GM18508 (cell line): Measurements from ENCODE around the gene TTC3.

Source experiments
- ATAC-seq: cut with Tn5 transposase; IDR thresholded peaks from one replicate; pipeline ENCODE4 v1.9.1; 2021; ENCODE audit warnings: moderate number of reproducible peaks; ENCODE audit not compliant: insufficient read depth, unreplicated experiment

TTC3 gene

DNA sequence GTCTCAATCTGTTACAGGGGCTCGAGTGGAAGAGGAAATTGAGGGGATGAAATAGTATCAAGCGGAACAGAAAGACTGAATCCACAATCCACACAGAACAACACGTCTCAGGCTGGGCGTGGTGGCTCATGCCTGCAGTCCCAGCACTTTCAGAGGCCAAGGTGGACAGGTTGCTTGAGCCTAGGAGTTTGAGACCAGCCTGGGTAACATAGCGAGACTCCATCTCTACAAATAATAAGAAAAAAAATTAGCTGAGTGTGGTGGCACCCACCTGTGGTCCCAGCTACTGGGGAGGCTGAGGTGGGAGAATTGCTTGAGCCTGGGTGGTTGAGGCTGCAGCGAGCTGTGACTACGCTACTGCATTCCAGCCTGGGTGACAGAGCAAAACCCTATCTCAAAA, 168.4 kb downstream of the TTC3 start:
- no peak for ATAC-seq

DNA sequence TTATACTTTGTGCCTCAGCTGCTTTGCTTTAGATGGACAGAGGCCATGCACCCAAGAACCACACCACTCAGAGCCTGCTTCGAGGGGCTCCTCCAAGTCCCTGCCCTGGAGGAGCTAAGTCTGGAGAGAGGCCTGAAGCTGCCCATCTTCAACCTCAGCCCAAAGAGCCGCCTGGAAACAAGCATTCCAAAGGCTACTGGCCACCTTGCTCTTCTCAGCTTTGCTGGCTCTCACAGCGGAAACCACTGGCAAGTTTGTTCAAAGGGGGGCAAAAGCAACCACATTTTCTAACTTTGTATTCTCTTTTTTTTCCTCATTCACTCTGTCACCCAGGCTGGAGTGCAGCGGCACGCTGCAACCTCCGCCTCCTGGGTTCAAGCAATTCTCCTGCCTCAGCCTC, 170.9 kb downstream of the TTC3 start:
- ATAC-seq = no peak

DNA sequence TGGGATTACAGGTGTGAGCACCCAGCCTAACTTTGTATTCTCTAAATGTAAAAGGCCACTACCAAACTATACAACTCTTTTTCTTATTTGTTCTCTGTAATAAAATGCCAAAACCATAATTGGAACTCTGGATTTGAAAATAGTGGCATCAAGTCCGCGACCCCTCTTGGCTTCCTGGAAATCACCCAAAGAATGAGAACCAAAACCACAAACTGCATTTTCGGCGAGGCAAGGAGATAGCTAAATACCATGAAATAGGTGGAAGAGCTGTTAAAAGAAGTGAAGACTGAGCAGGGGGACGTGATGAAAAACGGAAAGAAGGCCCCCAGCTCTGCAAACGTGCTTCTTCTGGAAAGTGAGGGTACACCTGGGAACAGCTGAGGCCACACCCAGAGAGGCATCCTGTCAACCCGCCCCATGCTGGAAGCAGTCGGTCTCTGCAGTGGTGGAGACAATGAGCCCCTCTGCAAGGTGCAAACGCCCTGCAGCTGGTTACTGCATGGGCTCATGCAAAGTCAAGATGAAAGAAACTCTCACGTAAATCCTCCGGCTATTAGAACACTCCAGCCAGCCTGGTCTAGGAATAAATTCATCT, 171.5 kb downstream of the TTC3 start:
- no peak for ATAC-seq

DNA sequence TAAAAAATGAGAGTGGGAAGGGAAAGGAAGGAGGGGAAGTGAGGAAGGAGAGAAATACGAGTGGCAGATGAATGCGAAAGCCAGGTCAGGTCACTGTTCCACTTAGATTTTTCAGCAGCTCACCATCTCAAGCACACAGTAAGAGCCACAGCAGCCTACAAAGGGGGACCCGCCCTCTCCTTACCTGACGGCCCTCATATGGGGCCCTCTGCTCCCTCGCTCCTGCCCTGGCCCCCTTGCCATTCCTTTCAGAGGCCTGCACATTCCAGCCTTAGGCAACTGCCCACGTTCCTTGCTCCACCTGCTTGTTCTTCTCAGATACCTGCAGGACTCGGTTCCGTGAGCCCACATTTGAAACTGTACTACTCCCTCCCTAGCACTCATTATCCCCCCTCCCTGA, 172.1 kb downstream of the TTC3 start:
- ATAC-seq = no peak

DNA sequence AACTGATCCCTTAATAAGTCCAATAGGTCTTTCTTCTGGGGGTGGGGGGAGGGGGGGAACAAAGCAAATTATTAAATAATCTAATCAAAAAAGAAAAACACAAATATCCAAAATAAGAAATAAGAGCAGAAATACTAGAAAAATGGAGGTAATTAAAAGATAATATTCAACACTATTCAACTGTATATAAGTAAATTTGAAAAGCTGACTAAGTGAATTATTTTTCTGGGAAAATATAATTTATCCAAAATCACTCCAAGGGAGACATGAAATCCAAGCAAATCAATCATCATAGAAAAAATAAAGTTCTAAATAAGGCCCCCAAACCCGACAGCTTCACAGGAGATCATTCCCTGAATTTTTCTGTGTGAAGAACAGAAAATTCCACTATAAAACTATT, 175.2 kb downstream of the TTC3 start:
- no peak for ATAC-seq

DNA sequence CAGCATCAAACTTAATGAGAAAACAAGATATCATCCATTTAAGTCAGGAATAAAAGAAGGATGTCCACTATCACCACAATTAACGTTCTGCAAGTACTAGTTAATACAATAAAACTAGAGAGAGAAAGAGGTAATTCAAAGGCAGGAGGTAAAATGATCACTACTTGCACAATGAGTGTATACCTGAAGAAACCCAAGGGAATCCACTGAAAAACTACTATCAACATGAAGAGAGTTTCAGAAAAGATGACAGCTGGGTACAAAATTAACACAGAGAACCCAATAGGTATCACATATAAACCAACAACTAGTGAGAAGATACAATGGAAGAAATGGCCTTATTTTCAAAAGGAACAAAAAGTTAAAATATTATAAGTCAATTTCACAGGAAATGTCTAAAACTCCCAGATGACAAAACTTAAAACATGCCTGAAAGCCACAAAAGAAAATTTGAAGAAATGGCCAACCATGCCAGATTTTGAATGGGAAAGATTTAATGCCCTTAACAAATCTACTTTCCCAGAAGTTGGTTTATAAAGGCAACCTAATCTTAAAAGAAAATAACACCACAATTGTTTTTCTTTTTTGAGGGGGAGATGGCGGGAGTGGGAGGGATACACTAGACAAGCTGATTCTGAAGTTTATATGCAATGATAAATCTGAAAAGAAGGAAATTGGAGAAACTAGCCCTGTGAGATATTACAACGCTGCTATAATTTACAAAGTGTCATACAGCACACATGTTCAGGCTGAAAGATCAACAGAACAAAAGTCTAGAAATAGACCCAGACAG, 176.3 kb downstream of the TTC3 start:
- no peak for ATAC-seq

DNA sequence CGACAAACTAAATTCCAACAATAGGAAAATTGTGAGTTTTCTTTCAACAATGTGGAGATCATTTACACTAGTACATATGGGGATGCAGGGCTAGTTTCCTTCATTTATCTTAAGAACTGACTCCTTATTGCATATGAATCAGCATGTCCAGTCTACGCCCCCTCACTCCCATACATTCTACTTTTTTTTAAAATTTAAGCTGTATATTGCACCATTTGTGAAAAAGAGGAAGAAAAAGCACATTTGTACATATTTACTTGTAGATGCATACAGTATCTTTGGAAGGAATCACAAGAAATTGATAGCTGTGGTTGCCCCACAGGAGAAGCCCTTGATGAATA, 178.2 kb downstream of the TTC3 start:
- no peak for ATAC-seq
